Kidney (tissue), 14 donors: ENCODE data around the gene RAPGEF5. TPM values are rescaled to one million over a fixed set of nuclear protein-coding genes. Genes with fewer than 3 reads are reported as not detected.

Source experiments
- DNase-seq, 5 donors: peaks; one replicate each; pipeline ENCODE4 v3.0.0-alpha.2; 2013 to 2020
- FAIRE-seq: peaks from 2 replicates; lab custom pipeline; 2012; peaks lifted over from hg19 to GRCh38; lab: Jason Lieb, UNC
- H3K27ac ChIP-seq, 2 donors: one replicate each; pipeline ENCODE4 v1.7.0; 2013; ENCODE audit warnings: low read depth in 2 of 2, low read length in 2 of 2, inconsistent platforms in 1 of 2
- H3K27me3 ChIP-seq: one replicate; pipeline ENCODE4 v1.7.1; 2013; ENCODE audit warnings: low read length, inconsistent platforms; ENCODE audit not compliant: control insufficient read depth, insufficient read depth
- H3K36me3 ChIP-seq, 3 donors: one replicate each; pipeline versions ENCODE4 v1.7.0 to v1.7.1; 2013; ENCODE audit warnings: low read length in 3 of 3, control low read depth in 1 of 3, inconsistent platforms in 1 of 3; ENCODE audit not compliant: insufficient read depth in 3 of 3, control insufficient read depth in 2 of 3
- H3K4me1 ChIP-seq, 3 donors: one replicate each; pipeline versions ENCODE4 v1.7.0 to v1.7.1; 2013; ENCODE audit warnings: low read length in 3 of 3, inconsistent platforms in 1 of 3, low read depth in 1 of 3; ENCODE audit not compliant: control insufficient read depth in 2 of 3, insufficient read depth in 2 of 3
- H3K4me3 ChIP-seq, 3 donors: one replicate each; pipeline versions ENCODE4 v1.7.0 to v1.8.1; 2013; ENCODE audit warnings: low read length in 3 of 3, control low read depth in 1 of 3, inconsistent platforms in 1 of 3
- H3K9ac ChIP-seq, 3 donors: one replicate each; pipeline versions ENCODE4 v1.7.0 to v1.7.1; 2013; ENCODE audit warnings: low read length in 3 of 3, control low read depth in 1 of 3, inconsistent platforms in 1 of 3
- H3K9me3 ChIP-seq, 3 donors: one replicate each; pipeline versions ENCODE4 v1.7.0 to v1.7.1; 2013; ENCODE audit warnings: low read length in 3 of 3, control low read depth in 1 of 3, inconsistent platforms in 1 of 3; ENCODE audit not compliant: control insufficient read depth in 2 of 3, insufficient read depth in 1 of 3
- CTCF ChIP-seq: IDR thresholded peaks from 3 replicates; pipeline ENCODE4 v1.5.1; 2012; ENCODE audit warnings: mild to moderate bottlenecking, moderate library complexity, borderline replicate concordance; ENCODE audit not compliant: insufficient read depth; ENCODE audit errors: extremely low read depth
- intact Hi-C: fragments of 100-400 bp; cut with DNase I; formaldehyde crosslinking; loops from one replicate; pipeline ENCODE4 v1.11.1; 2022
- polyA plus RNA-seq: library from polyadenylated mRNA; stranded (reverse); fragments of 350-450 nt; fragmentation: Illumina TruSeq; extraction: RNeasy Lipid Tissue Mini Kit (QIAGEN cat#74804); gene quantifications from one replicate; pipeline ENCODE4 v1.2.3, GENCODE V29; 2014; ENCODE audit warnings: low read depth, low replicate concordance; ENCODE audit not compliant: insufficient read depth
- total RNA-seq: library from RNA; stranded (reverse); fragmentation: NEBNext Ultra II Directional; extraction: Animal tissue kit (Norgen Biotek cat#: 25700); gene quantifications from one replicate; pipeline ENCODE4 v1.2.1, GENCODE V29; 2021
- donor health status: control.
- donor health status: control.
- donor health status: control.
- donor health status: control.
- donor health status: control.
- donor health status: DM: yes; HTN: yes; CAD: no.
- donor health status: Normal renal cell carcinoma (clear cell type).

The RAPGEF5 gene
- total and polyA plus RNA-seq, 2 donors from 2014 or later, result 3.9 to 67.8 TPM

GRCh38 chr7:22120391-22121053 lies 236.4 kb downstream of the RAPGEF5 start:
- no peak overlapping the region for H3K27ac ChIP-seq
- H3K36me3 ChIP-seq, result peaks cover 0 to 3% (median 0%) of the 10 kb centered on the region in 3 donors
- H3K27me3 ChIP-seq, result no peaks in the 10 kb centered on the region
- TF ChIP-seq CTCF, result no peak
- no peak overlapping the region for H3K9ac ChIP-seq
- no peaks in the 10 kb centered on the region for H3K9me3 ChIP-seq
- DNase-seq (peak in 1 of 5 donors; percentile 24), FAIRE-seq (no peak)
- H3K4me3 ChIP-seq, result no peak overlapping the region
- intact Hi-C loops, result no loop called here
- no peaks in the 10 kb centered on the region for H3K4me1 ChIP-seq

- intact Hi-C loops, result no loop called here
- no peaks in the 10 kb centered on the region for H3K9me3 ChIP-seq
- no peak overlapping the region for H3K4me3 ChIP-seq
- H3K36me3 ChIP-seq, result peaks cover 0 to 2% (median 0%) of the 10 kb centered on the region in 3 donors
- no peaks in the 10 kb centered on the region for H3K27me3 ChIP-seq
- FAIRE-seq (no peak), DNase-seq (peak in 1 of 5 donors; percentile 4)
- no peak overlapping the region for H3K27ac ChIP-seq
- no peak for TF ChIP-seq CTCF
- no peaks in the 10 kb centered on the region for H3K4me1 ChIP-seq
- no peak overlapping the region for H3K9ac ChIP-seq
Observed at GRCh38 chr7:22117222-22117621, 239.7 kb downstream of the RAPGEF5 start.

GRCh38 chr7:22116451-22117030 lies 240.4 kb downstream of the RAPGEF5 start:
- Histone ChIP-seq H3K4me3 (no peak overlapping the region), H3K4me1 (no peaks in the 10 kb centered on the region), H3K9me3 (no peaks in the 10 kb centered on the region), H3K27me3 (no peaks in the 10 kb centered on the region), H3K9ac (no peak overlapping the region), H3K27ac (no peak overlapping the region), H3K36me3 (peaks cover 0 to 2% (median 0%) of the 10 kb centered on the region in 3 donors)
- DNase-seq (no peak), FAIRE-seq (no peak)
- TF ChIP-seq CTCF, result no peak
- intact Hi-C loops, result no loop called here
